ENCODE measurements around the gene LCMT2.

- TF ChIP-seq CTCF (IDR thresholded peaks at IDR 0.05), result no peak
- no peak for TF ChIP-seq ZFX (IDR thresholded peaks at IDR 0.05; ENCODE audit: borderline replicate concordance)
Observed at GRCh38 chr15:43277231-43277823, 53.0 kb downstream of the LCMT2 start.

All from 22Rv1 (cell line).